HG03571 (cell line): ENCODE results near the gene ITSN2.
"Not testable (repeated sequence)": the region's sequence is repeated elsewhere in the genome, so short reads cannot be mapped to it uniquely, and the experiment has no call there.

Experiments
- ATAC-seq: cut with Tn5 transposase; IDR thresholded peaks from one replicate; pipeline ENCODE4 v1.9.1; 2021; ENCODE audit not compliant: unreplicated experiment

ITSN2 gene

GRCh38 chr2:24360050-24360962, at the start of gene ITSN2:
Gene ITSN2 (minus strand): TSS chr2:24360536. CDS start chr2:24328082, 32,454 bp downstream.
- ATAC-seq = peak; percentile 74

- ATAC-seq = no peak
Observed at GRCh38 chr2:24409171-24409570, 48.8 kb upstream of the ITSN2 start.

- not testable (repeated sequence) for ATAC-seq
Observed at GRCh38 chr2:24408704-24409103, 48.4 kb upstream of the ITSN2 start.

GRCh38 chr2:24404491-24404921, 44.2 kb upstream of the ITSN2 start:
- no peak for ATAC-seq

- ATAC-seq = no peak
Observed at GRCh38 chr2:24403832-24404212, 43.5 kb upstream of the ITSN2 start.

- no peak for ATAC-seq
Observed at GRCh38 chr2:24403168-24403831, 43.0 kb upstream of the ITSN2 start.

GRCh38 chr2:24402242-24403097, 42.1 kb upstream of the ITSN2 start:
- ATAC-seq = no peak

GRCh38 chr2:24400207-24400907, 40.0 kb upstream of the ITSN2 start:
- ATAC-seq = no peak

GRCh38 chr2:24399434-24400206, 39.3 kb upstream of the ITSN2 start:
- ATAC-seq = no peak

GRCh38 chr2:24394998-24395397, 34.7 kb upstream of the ITSN2 start:
- no peak for ATAC-seq

GRCh38 chr2:24392542-24393059, 32.3 kb upstream of the ITSN2 start:
- no peak for ATAC-seq

- ATAC-seq = no peak
Observed at GRCh38 chr2:24385366-24385765, 25.0 kb upstream of the ITSN2 start.

- no peak for ATAC-seq
Observed at GRCh38 chr2:24382363-24383073, 22.2 kb upstream of the ITSN2 start.

GRCh38 chr2:24380820-24381219, 20.5 kb upstream of the ITSN2 start:
- ATAC-seq = no peak

- no peak for ATAC-seq
Observed at GRCh38 chr2:24375349-24376087, 15.2 kb upstream of the ITSN2 start.

GRCh38 chr2:24374301-24374700, 14.0 kb upstream of the ITSN2 start:
- no peak for ATAC-seq

- no peak for ATAC-seq
Observed at GRCh38 chr2:24372033-24372432, 11.7 kb upstream of the ITSN2 start.

GRCh38 chr2:24365826-24366225, 5.5 kb upstream of the ITSN2 start:
- no peak for ATAC-seq
